Measurements from ENCODE around the gene RABGAP1L.
"Not testable (repeated sequence)": the region's sequence is repeated elsewhere in the genome, so short reads cannot be mapped to it uniquely, and the experiment has no call there.

RABGAP1L gene

DNA sequence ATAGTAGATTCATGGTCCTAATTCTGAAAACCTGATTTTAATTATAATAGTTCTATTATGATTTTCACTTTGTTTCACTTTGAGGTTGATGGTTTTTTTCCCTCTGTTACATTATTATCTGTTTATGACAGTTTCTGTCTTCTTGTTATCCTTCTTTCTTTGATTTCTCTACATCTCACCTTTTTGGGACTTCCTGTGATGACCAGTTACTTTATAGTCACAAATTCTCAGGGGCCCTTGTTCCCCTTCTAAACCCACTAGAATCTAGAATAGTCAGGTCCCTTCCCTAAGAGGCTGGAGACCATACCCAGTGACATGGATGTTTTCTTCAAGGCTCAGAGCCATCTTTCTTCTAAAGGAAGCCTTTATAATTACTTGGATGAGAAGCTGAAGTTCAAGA lies 526.9 kb downstream of the RABGAP1L start:
- DNase-seq, result no peak

DNA sequence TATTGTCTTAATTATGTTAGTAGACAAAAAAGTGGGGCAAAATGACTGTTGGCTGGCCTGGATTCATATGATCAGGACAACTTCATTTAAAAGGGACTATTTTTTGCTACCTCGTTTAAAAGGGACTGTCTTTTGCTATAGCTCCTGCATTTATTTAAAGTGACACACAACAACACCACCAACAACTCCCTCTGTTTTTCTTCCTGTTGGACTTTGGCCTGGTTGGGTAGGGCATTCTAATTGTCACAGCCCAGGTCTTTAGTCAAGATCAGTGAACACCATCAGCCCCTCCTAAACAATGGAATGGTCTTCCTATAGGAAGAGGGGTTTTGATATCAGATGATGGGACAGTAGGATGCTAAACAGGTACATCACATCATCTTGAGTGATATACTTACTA lies 530.2 kb downstream of the RABGAP1L start:
- DNase-seq, result no peak

DNA sequence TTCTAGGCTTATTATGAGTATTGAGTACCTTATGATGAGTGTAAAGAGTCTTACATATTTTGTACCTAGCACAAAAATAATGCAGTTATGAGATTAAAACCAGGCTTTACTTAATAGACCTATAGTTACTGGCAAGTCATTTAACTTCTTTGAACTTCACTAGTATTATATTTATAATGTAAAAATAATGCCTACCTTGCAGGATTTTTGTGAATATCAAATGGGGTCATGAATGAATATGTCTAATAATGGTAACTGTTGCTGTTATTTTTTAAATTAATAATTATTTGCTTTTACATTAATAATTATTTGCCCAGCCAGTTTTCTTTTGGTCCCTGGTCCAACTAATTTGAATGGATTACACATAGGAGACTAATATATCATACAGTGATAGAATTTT lies 530.9 kb downstream of the RABGAP1L start:
- no peak for DNase-seq

DNA sequence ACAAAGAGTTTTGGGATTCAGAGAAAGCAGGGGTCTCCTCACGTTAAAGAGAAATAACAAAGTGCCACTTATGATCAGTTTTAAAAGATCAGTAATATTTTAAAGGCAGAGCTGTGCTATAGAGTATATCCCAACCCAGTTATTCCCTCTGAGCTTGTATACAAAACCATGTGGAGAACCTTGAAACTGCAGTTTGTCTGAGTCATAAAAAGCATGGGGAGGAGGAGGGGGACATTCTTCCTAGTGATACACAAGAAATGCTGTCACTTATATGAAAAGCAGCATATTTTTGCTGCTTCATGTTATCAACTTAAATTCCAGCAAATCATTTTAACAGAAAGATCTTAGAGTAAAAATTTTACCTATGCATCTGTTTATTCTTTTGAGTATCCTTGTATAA lies 533.0 kb downstream of the RABGAP1L start:
- no peak for DNase-seq

DNA sequence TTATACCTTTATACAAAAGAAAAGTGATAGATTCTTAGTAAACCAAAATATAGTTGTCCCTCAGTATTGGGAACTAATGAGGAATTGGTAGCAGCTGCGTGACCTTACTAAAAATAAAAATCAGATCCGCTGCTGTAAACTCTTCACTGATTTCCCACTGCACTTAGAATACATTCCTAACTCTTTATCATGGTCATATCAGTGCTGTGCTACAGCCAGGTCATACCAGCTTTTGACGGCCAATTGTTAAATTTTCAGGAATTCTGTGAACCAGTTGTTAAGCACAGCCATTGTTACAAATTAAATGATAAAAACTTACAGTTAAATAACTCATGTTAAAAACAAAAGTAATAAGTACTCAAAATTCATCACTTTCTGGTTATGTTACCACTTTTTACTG lies 533.8 kb downstream of the RABGAP1L start:
- DNase-seq, result no peak

DNA sequence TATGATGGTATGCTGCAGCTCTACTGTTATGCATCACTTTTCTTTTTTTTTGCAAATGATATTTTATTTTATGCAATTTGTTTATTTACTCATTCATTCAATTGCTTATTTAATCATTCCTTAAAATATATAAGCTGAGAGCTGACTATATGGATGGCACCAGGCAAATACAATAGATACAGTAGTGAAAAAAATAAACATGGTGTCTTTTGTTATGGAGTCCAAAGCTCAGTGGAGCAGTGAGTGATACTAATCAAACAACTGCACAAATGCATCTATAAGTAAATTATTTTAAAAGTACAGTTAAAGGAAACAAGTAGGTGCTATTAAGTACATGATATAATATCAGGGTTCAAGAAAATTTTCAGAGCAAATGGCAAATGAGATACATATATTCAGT lies 534.2 kb downstream of the RABGAP1L start:
- DNase-seq, result not testable (repeated sequence)

DNA sequence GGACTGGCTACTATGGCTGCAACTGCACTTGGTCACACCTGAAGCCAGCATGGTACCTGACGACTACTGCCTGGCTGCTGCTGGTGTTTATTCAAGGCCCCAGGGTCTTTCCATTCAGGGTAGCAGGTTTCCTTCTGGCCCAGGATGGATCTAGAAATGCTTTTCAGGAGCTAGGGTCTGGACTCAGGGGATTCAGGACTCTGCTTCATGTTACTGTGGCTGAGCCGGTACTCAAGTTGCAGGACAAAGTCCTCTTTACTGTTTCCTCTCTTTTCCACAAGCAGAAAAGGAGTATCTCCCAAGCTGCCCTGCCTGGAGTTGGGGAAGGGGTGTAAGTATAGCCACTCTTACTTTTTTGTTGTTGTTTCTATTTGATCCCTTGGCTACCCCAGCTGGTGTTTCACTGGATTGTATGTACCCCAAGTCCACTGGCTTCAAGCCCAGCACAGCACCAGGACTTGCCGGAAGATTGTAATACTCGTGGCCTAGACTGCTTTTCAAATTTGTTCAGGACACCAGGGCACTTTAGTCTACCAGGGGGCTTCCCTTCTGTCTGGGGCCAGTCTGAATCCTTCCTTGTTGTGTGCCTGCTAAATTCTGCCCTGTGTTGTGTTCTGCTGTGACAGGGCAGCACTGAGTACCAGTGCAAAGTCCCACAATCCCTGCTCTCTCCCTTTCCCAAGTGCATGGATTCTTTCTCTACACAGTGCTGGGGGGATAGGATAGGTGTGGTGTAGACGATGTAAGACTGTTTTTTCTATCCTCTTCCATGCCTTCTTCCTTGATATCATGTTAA lies 536.9 kb downstream of the RABGAP1L start:
- no peak for DNase-seq

DNA sequence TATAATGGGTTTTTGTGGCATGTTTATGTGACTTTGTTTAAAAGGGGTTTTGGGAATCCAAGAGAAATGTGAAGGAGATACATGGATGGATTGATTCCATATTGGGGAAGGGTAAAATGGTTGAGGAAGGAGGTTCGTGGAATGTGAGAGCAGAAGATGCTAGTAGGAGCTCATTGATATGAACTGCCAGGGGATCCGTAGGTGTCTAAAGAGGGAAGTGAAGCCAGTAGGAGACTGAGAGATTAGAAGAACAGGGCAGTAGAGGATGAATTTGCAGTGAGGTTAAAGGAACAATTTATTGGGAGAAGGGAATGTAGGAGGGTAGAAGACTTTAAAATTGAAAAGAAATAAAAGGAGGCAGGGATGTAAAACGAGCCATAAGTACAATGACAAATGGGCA lies 541.0 kb downstream of the RABGAP1L start:
- DNase-seq, result no peak

DNA sequence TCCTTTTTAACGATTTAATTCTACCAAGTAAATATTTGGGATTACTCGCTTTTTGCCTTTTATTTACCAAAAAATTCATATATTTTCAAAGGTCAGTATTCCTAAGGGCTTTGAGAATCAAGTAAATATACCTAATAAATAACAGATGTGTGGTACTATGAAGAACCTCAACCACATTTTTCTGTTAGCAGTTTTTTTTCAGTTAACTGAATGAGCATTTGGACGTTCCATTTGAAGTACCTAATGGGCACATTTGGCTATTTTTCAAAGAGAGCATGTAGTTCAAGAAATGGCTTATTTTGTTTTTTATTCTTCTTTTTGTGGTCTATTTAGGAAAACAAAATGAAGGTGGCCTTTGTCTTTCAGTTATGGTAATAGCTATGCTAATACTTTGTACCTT lies 541.5 kb downstream of the RABGAP1L start:
- no peak for DNase-seq

DNA sequence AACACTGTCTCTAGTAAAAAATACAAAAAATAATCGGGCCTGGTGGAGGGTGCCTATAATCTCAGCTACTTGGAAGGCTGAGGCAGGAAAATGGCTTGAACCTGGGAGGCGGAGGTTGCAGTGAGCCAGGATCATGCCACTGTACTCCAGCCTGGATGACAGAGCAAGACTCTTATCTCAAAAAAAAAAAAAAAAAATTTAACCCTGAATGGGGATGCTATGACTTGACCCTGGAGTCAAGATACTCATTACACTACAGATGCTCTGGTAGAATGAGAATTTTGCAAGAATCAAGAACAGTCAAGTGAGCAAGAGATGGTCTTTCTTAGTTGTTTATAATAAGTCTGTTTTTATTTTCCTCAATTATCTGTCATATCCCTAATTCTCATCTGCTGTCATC lies 542.2 kb downstream of the RABGAP1L start:
- DNase-seq, result no peak

DNA sequence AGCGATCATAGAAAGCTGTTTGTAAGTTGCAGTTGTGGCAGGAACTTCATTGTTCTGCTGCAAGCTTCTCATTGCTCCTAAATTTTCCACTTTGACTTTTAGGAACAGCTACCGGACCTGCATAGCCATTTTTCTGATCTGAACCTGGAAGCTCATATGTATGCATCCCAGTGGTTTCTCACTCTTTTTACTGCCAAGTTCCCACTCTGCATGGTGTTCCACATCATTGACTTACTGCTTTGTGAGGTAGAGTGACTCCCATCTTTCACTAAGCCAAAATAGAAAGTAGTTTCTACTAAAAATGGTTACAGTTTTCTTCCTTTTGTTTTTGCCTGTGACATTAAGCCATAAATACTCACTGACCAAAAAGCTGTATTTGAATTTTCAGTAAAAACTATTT lies 542.7 kb downstream of the RABGAP1L start:
- no peak for DNase-seq

DNA sequence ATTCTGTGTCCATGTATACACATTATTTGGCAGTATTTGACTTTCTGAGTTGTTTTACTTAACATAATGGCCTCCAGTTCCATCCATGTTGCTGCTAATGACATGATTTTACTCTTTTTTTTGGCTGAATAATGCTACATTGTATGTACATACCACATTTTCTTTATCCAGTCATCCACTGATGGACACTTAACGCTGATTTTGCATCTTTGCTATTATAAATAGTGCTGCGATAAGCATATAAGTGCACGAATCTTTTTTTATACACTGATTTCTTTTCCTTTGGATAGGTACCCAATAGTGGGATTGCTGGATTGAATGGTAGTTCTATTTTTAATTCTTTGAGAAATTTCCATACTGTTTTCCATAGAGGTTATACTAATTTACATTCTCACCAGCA lies 544.0 kb downstream of the RABGAP1L start:
- DNase-seq, result no peak

DNA sequence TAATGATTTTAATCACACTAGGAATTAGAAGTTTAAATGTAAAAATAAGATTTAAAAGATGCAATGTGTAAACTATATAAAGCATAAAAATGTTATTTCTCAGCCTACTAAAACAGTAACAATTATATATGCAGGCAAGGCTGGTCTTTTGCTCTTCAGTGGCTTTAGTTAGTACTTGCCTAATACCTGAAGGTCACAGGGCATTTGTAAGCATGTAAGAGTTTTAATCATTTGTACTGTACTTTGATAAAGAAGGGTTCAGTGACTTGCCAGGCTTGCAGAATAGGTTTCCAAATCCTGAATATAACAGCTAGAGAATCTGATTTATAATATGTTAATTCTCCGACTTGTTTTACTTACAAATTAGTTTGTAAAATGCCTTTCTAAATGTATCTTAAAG lies 545.0 kb downstream of the RABGAP1L start:
- DNase-seq, result no peak

DNA sequence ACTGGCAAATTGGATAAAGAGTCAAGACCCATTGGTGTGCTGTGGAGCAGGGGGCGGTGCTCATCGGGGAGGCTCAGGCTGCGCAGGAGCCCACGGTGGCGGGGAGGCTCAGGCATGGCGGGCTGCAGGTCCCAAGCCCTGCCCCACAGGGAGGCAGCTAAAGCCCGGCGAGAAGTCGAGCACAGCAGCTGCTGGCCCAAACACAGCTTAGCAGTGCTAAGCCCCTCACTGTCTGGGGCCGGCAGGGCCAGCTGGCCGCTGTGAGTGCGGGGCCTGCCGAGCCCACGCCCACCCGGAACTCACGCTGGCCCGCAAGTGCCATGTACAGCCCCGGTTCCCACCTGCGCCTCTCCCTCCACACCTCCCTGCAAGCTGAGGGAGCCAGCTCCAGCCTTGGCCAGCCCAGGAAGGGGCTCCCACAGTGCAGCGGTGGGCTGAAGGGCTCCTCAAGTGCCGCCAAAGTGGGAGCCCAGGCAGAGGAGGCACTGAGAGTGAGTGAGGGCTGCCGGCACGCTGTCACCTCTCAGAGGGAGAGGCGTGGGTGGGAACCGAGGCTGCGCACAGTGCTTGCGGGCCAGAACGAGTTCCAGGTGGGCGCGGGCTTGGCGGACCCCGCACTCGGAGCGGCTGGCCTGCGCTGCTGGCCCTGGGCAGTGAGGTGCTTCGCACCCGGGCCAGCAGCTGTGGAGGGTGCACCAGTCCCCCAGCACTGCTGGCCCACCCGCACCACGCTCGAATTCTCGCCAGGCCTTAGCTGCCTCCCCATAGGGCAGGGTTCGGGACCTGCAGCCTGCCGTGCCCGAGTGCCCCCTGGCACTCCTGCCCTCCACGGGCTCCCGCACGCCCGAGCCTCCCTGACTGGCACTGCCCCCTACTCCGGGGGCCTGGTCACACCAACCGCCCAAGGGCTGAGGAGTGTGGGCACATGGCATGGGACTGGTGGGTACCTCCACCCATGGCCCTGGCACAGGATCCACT lies 551.8 kb downstream of the RABGAP1L start:
- DNase-seq, result no peak

DNA sequence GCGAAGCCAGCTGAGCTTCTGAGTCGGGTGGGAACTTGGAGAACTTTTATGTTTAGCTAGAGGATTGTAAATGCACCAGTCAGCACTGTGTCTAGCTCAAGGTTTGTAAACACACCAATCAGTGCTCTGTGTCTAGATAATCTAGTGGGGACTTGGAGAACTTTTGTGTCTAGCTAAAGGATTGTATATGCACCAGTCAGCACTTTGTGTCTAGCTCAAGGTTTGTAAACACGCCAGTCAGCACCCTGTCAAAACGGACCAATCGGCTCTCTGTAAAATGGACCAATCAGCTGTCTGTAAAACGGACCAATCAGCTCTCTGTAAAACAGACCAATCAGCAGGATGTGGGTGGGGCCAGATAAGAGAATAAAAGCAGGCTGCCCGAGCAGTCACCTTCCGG lies 552.5 kb downstream of the RABGAP1L start:
- DNase-seq, result not testable (repeated sequence)

DNA sequence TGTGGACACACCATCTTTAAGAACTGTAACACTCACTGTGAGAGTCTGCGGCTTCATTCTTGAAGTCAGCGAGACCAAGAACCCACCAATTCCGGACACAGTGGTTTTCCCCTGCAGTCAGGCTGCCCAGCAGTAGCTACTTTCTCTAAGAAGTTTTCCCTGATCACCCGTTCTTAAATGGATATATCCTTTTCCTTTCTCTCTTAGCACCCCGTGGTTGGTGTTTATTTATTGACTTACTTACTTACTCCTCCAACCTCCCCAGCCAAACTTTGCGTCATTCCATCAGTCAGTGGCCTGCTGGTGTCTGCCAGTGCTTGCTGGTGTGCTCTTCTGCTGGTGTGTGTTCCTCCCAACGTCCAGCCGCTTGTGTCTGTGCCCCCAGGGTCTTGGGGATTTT lies 553.2 kb downstream of the RABGAP1L start:
- DNase-seq, result no peak

DNA sequence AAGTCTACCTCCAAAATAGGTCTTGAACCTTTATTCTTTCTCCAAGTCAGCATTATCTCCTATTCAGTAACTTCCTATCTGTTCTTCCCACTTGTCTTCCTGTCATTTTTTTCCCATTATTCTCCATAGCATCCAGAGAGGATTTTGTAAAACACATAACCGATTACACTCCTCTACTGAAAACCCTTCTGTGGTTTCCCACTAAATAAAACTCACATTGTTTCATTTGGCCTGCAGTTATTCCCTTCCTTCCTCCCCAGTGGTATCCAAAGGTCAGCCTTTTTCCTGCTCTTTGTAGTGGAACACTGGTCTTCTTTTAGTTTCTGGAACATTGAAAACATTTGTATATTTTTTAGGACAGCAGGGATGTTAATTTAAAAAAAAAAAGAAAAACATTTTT lies 554.5 kb downstream of the RABGAP1L start:
- no peak for DNase-seq

DNA sequence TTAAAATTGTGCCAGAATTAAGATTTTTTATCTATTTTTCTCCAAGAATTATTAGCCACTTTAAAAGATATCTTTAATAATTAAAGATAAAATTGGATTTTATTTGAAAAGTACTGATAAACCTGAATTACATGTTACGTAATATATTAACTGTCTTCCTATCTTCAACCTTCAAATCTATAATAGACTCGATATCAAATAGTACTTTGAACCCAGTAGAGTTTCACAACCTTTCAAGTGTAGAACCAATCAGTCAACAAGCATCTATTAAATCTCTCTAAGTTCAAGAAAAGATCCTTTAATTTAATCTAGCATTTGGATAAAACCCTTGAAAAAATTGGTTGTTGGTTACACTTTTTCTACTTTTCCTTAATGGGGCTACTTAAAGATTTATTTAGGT lies 559.9 kb downstream of the RABGAP1L start:
- no peak for DNase-seq

DNA sequence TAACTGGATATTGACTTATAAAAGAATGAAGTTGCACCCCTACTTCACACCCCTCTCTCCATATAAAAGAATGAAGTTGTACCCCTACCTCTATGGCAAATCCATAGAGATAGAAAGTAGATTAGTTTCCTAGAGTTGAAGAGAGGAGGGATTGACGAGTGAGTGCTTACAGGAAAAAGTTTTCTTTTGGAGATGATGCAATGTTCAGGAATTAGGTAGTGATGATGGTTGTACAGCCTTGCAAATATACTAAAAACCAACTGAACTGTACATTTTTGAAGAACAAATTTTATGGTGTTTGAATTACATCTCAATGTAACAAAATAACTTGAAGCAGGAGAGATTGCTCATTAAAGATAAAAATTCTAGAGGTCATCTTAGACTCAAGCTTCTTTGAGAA lies 561.3 kb downstream of the RABGAP1L start:
- DNase-seq, result no peak

DNA sequence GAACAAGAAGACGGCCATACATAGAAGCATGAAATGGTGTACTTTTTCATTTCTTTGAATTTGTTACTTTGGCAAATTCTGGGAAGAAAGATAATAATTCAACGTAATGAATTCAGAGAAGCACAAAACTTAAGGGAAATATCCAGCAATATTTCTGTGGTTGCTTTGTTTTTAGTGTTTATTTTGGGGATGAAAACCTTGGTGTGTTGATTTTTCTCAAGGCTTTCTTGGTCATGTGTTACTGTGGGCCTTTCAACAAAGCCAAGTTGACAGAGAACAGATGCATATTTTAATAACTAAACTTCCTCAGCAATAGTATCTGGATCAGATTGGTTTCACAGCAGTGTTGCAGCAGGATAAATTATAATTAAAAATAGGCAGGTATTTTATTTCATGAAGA lies 561.9 kb downstream of the RABGAP1L start:
- no peak for DNase-seq

DNA sequence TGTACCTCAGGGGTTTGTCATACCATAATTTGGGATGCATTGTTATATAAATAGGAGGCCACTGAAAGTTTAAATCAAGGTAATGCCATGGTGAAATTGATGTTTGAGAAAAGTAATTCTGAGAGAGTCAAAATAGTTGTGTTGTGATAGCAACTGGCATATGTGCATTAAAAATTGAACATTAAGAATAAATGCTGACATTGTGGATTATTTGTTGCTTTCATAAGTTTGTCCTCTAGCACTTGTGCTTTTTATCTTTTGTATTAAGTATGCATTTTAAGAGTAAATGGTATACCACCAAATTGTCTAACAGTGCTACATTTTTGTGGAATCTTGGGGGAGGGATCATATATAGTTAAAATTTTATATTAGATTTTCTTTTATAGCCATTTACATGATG lies 564.5 kb downstream of the RABGAP1L start:
- no peak for DNase-seq

DNA sequence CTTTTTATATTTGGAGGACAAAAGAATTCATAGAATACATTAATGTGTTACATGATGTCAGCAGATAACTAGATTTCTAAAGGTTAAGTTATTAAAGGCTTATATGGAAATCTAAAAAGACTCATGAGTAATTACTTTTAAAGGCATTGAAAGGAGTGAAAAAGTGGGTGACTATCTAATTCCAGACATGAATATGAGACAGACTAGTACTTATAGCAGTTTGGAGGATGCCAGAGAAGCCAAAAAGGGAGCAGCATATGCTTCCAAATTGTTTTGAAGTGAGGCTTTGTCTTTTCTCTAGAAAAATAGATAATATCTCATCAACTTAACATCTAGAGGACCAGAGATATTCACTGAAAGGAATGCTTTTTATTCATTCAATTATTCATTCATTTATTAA lies 564.9 kb downstream of the RABGAP1L start:
- DNase-seq, result no peak

DNA sequence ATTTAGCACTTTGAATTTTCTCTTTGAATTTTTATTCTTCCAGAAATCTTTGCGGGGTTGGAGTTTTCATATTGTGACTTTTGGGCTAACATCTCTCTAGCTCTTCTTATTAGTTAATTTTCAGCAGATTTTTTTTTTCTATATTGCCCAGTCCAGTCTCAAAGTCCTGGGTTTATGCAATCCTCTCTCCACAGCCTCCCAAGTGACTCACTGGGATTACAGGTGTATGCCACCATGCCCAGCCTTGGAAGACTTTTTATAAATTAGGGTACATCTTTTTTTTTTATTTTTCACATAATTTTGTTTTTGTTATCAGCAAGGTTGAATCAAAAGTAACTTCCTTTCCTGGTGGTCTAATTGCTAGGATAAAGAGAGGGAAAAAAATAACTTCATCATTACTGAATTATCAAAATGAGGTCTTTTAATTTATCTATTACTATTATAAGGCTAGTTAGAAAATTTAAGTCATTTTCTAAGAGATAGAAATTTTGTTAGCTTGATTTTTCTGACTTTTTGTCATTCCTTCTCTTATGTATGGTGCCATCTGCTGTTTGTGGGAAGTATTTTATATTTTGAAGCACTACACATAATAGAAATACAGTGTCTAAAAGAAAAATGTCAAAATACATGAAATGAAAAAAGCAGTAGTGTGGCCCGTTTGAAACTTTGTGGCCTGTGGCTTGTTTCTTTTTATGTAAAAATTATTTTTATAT lies 567.0 kb downstream of the RABGAP1L start:
- DNase-seq, result no peak

Measured in NCI-H345 (cell line).